GM12878 (cell line): ENCODE data around the gene ECT2L. TPM values are rescaled to one million over a fixed set of nuclear protein-coding genes. Genes with fewer than 3 reads are reported as not detected.

Experiments used
- BCL11A ChIP-seq: IDR thresholded peaks from 2 replicates; pipeline ENCODE4 v1.6.1; 2011; ENCODE audit warnings: low read depth, low read length
- BMI1 ChIP-seq: fragments of 450-650 bp; IDR thresholded peaks from 2 replicates; pipeline ENCODE4 v1.6.1; 2016; ENCODE audit warnings: mild to moderate bottlenecking, moderate library complexity, borderline replicate concordance
- CBFB ChIP-seq: IDR thresholded peaks from 2 replicates; pipeline ENCODE4 v1.6.1; 2016; ENCODE audit warnings: antibody characterized with exemption, low read depth
- CBX3 ChIP-seq: fragments of 200-600 bp; sonication (generic); IDR thresholded peaks from 2 replicates; pipeline ENCODE4 v1.6.1; 2016; ENCODE audit warnings: low read depth, borderline replicate concordance
- CEBPB ChIP-seq, 2 experiments: fragments of 150-350 bp in 1 of 2; IDR thresholded peaks; 2 replicates each; pipeline ENCODE4 v1.6.1; 2012 to 2014; ENCODE audit warnings: low read depth in 2 of 2, low read length in 2 of 2, borderline replicate concordance in 1 of 2, inconsistent platforms in 1 of 2
- DPF2 ChIP-seq: fragments of 450-650 bp; IDR thresholded peaks from 2 replicates; pipeline ENCODE4 v1.6.1; 2017; ENCODE audit warnings: mild to moderate bottlenecking
- EP300 ChIP-seq, 2 experiments: fragments of 150-350 bp in 1 of 2; IDR thresholded peaks; 2 replicates each; pipeline ENCODE4 v1.6.1; 2011 to 2012; ENCODE audit warnings: low read depth in 2 of 2, low read length in 2 of 2, borderline replicate concordance in 1 of 2, improper control_type of control experiment in 1 of 2, inconsistent platforms in 1 of 2; ENCODE audit not compliant: control insufficient read depth in 1 of 2
- FOXK2 ChIP-seq: fragments of 450-650 bp; IDR thresholded peaks from 2 replicates; pipeline ENCODE4 v1.6.1; 2017; ENCODE audit warnings: mild to moderate bottlenecking, moderate library complexity
- HDAC6 ChIP-seq: fragments of 200-600 bp; sonication (generic); IDR thresholded peaks from one replicate; pipeline ENCODE4 v1.8.0; 2017; ENCODE audit warnings: antibody characterized with exemption; ENCODE audit not compliant: unreplicated experiment
- IKZF1 ChIP-seq: fragments of 450-650 bp; conservative IDR thresholded peaks from 2 replicates; pipeline ENCODE4 v1.6.1; 2017; ENCODE audit warnings: antibody characterized with exemption, mild to moderate bottlenecking
- IRF4 ChIP-seq: IDR thresholded peaks from 2 replicates; pipeline ENCODE4 v1.6.1; 2011; ENCODE audit warnings: low read depth, low read length
- JUNB ChIP-seq: IDR thresholded peaks from 2 replicates; pipeline ENCODE4 v1.6.1; 2016; ENCODE audit warnings: antibody characterized with exemption, mild to moderate bottlenecking
- MTA3 ChIP-seq: IDR thresholded peaks from 2 replicates; pipeline ENCODE4 v1.6.1; 2012; ENCODE audit warnings: low read length, inconsistent platforms, borderline replicate concordance
- MYC ChIP-seq: IDR thresholded peaks from 2 replicates; pipeline ENCODE4 v1.6.1; 2011; ENCODE audit warnings: mild to moderate bottlenecking, low read length, moderate library complexity, inconsistent platforms; ENCODE audit not compliant: insufficient read depth, insufficient replicate concordance, insufficient read length, severe bottlenecking
- NBN ChIP-seq: fragments of 450-650 bp; IDR thresholded peaks from 2 replicates; pipeline ENCODE4 v1.6.1; 2016
- NR2C2 ChIP-seq: IDR thresholded peaks from 2 replicates; pipeline ENCODE4 v1.6.1; 2011; ENCODE audit warnings: borderline replicate concordance, low read depth; ENCODE audit not compliant: control insufficient read depth, insufficient read length
- RAD51 ChIP-seq: fragments of 450-650 bp; IDR thresholded peaks from 2 replicates; pipeline ENCODE4 v1.6.1; 2016; ENCODE audit warnings: moderate library complexity, mild to moderate bottlenecking, inconsistent platforms
- RELA ChIP-seq: fragments of 450-650 bp; IDR thresholded peaks from 2 replicates; pipeline ENCODE4 v1.8.0; 2014; ENCODE audit warnings: borderline replicate concordance; ENCODE audit not compliant: partially characterized antibody
- RFX5 ChIP-seq: IDR thresholded peaks from 2 replicates; pipeline ENCODE4 v1.6.1; 2011; ENCODE audit warnings: low read depth, low read length, improper control_type of control experiment
- SIN3A ChIP-seq: IDR thresholded peaks from 2 replicates; pipeline ENCODE4 v1.6.1; 2012; ENCODE audit warnings: low read depth, low read length, improper control_type of control experiment
- SMAD5 ChIP-seq: IDR thresholded peaks from 2 replicates; pipeline ENCODE4 v1.6.1; 2016; ENCODE audit warnings: antibody characterized with exemption, low read depth
- SMARCA5 ChIP-seq: fragments of 450-650 bp; IDR thresholded peaks from 2 replicates; pipeline ENCODE4 v1.6.1; 2017; ENCODE audit warnings: mild to moderate bottlenecking
- TARDBP ChIP-seq: IDR thresholded peaks from 2 replicates; pipeline ENCODE4 v1.6.1; 2016; ENCODE audit warnings: borderline replicate concordance
- TCF12 ChIP-seq: IDR thresholded peaks from 2 replicates; pipeline ENCODE4 v1.6.1; 2011; ENCODE audit warnings: low read depth, mild to moderate bottlenecking, low read length
- TCF7 ChIP-seq: IDR thresholded peaks from 2 replicates; pipeline ENCODE4 v1.6.1; 2014; ENCODE audit warnings: antibody characterized with exemption, borderline replicate concordance
- ZSCAN29 ChIP-seq: fragments of 450-650 bp; IDR thresholded peaks from 2 replicates; pipeline ENCODE4 v1.6.1; 2017; ENCODE audit warnings: mild to moderate bottlenecking, moderate library complexity
- polyA plus RNA-seq, 11 experiments: library from polyadenylated mRNA; depleted of rRNA in 4 of 11; unstranded in 6 of 11; stranded (reverse) in 5 of 11; fragments of >200 nt; fragmentation: Nextera tagmentation in 4 of 11; fragmentation: Illumina TruSeq in 1 of 11; extraction: Ambion mirVana in 4 of 11; extraction: Trizol in 1 of 11; gene quantifications; 1 replicate in 1 of 11; 2 replicates in 10 of 11; pipeline versions ENCODE4 v1.2.1 to v1.2.3, GENCODE V29; 2011 to 2016; ENCODE audit warnings: inconsistent platforms in 2 of 11, missing spikeins in 2 of 11, low read depth in 1 of 11
- total RNA-seq, 4 experiments: library from RNA; depleted of rRNA in 3 of 4; stranded (reverse); fragments of >200 nt in 3 of 4; fragmentation: Illumina TruSeq in 1 of 4; extraction: Trizol in 1 of 4; gene quantifications; 2 replicates each; pipeline versions ENCODE4 v1.2.1 to v1.2.3, GENCODE V29; 2013 to 2021
- TF ChIP-seq, protein P1 (sequence below): IDR thresholded peaks from 2 replicates; pipeline ENCODE4 v1.6.1; 2012; ENCODE audit warnings: low read depth, low read length, improper control_type of control experiment
- TF ChIP-seq, protein P2 (sequence below), 3 experiments: IDR thresholded peaks in 2 of 3; conservative IDR thresholded peaks in 1 of 3; 2 replicates each; pipeline ENCODE4 v1.5.1; 2011; ENCODE audit warnings: low read depth in 3 of 3, low read length in 3 of 3, mild to moderate bottlenecking in 3 of 3, control low read depth in 2 of 3, moderate library complexity in 2 of 3, inconsistent platforms in 1 of 3, mixed read lengths in 1 of 3; ENCODE audit not compliant: control insufficient read depth in 2 of 3, insufficient read depth in 1 of 3; ENCODE audit errors: extremely low read depth in 1 of 3
- TF ChIP-seq, protein P3 (sequence below): fragments of 450-650 bp; IDR thresholded peaks from 2 replicates; pipeline ENCODE4 v1.6.1; 2017; ENCODE audit warnings: low read depth, mild to moderate bottlenecking, moderate library complexity

Gene ECT2L
- total and polyA plus RNA-seq, 10 of the 15 experiments (the other 5 are each of a cell fraction or from before 2014, with no cell fraction given), result 0.05 to 0.09 TPM; not detected in 8

- TF ChIP-seq TCF7, result no peak
- no peak for TF ChIP-seq MTA3
- peak; percentile 94 for TF ChIP-seq SIN3A
- no peak for TF ChIP-seq NR2C2
- TF ChIP-seq TCF12, result no peak
- no peak for TF ChIP-seq HDAC6
- no peak for TF ChIP-seq ZSCAN29
- TF ChIP-seq EP300 (IDR thresholded peaks at IDR 0.05; ENCODE audit: borderline replicate concordance in 1 of 2, control insufficient read depth in 1 of 2, low read depth in 2 of 2, low read length in 2 of 2), result no peak; a peak in 1 of 4 replicates
- TF ChIP-seq, protein P1, sequence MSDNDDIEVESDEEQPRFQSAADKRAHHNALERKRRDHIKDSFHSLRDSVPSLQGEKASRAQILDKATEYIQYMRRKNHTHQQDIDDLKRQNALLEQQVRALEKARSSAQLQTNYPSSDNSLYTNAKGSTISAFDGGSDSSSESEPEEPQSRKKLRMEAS, result peak; percentile 8; the same call in 1 of the 2 replicates
- TF ChIP-seq IKZF1, result peak; percentile 80
- TF ChIP-seq CEBPB (IDR thresholded peaks at IDR 0.05; ENCODE audit: borderline replicate concordance in 1 of 2, low read depth in 2 of 2, low read length in 2 of 2), result no peak
- TF ChIP-seq SMARCA5, result 0 out of 2 replicates have a peak, but pooled peaks have one; percentile 59
- TF ChIP-seq BCL11A, result no peak
- TF ChIP-seq, protein P2, sequence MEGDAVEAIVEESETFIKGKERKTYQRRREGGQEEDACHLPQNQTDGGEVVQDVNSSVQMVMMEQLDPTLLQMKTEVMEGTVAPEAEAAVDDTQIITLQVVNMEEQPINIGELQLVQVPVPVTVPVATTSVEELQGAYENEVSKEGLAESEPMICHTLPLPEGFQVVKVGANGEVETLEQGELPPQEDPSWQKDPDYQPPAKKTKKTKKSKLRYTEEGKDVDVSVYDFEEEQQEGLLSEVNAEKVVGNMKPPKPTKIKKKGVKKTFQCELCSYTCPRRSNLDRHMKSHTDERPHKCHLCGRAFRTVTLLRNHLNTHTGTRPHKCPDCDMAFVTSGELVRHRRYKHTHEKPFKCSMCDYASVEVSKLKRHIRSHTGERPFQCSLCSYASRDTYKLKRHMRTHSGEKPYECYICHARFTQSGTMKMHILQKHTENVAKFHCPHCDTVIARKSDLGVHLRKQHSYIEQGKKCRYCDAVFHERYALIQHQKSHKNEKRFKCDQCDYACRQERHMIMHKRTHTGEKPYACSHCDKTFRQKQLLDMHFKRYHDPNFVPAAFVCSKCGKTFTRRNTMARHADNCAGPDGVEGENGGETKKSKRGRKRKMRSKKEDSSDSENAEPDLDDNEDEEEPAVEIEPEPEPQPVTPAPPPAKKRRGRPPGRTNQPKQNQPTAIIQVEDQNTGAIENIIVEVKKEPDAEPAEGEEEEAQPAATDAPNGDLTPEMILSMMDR (IDR thresholded peaks at IDR 0.05 in 2 of 3, conservative IDR thresholded peaks at IDR 0.05 in 1 of 3; ENCODE audit: control insufficient read depth in 2 of 3, extremely low read depth in 1 of 3, insufficient read depth in 1 of 3, low read depth in 3 of 3, low read length in 3 of 3), result no peak
- peak; percentile 10 for TF ChIP-seq RELA
- no peak for TF ChIP-seq TARDBP
- TF ChIP-seq DPF2, result no peak
- TF ChIP-seq BMI1, result peak; percentile 88; the same call in 1 of the 2 replicates
- 0 out of 2 replicates have a peak, but pooled peaks have one; percentile 50 for TF ChIP-seq SMAD5
- no peak for TF ChIP-seq IRF4
- no peak for TF ChIP-seq CBX3
- TF ChIP-seq CBFB, result peak; percentile 42; the same call in 1 of the 2 replicates
- TF ChIP-seq, protein P3, sequence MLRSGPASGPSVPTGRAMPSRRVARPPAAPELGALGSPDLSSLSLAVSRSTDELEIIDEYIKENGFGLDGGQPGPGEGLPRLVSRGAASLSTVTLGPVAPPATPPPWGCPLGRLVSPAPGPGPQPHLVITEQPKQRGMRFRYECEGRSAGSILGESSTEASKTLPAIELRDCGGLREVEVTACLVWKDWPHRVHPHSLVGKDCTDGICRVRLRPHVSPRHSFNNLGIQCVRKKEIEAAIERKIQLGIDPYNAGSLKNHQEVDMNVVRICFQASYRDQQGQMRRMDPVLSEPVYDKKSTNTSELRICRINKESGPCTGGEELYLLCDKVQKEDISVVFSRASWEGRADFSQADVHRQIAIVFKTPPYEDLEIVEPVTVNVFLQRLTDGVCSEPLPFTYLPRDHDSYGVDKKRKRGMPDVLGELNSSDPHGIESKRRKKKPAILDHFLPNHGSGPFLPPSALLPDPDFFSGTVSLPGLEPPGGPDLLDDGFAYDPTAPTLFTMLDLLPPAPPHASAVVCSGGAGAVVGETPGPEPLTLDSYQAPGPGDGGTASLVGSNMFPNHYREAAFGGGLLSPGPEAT, result peak; percentile 35; the same call in 1 of the 2 replicates
- peak; percentile 62 for TF ChIP-seq NBN
- 0 out of 2 replicates have a peak, but pooled peaks have one; percentile 15 for TF ChIP-seq JUNB
- TF ChIP-seq FOXK2, result peak; percentile 90
- TF ChIP-seq RAD51, result no peak
- 0 out of 2 replicates have a peak, but pooled peaks have one; percentile 32 for TF ChIP-seq RFX5
- no peak for TF ChIP-seq MYC
These were observed 22.5 kb upstream of the ECT2L start, which contains the start of gene CCDC28A (continued) for GRCh38 chr6:138773177-138774091.
